CD4-positive, alpha-beta memory T cell (primary cell): ENCODE data around the gene TMPRSS11A. TPM values are rescaled to one million over a fixed set of nuclear protein-coding genes. Genes with fewer than 3 reads are reported as not detected.

ENCODE experiments used
- CTCF ChIA-PET: fragments of 350-600 bp; sonication (Branson Sonifier 250); formaldehyde crosslinking; loops from one replicate; lab custom pipeline; 2021; ENCODE audit warnings: inconsistent platforms; ENCODE audit not compliant: partially characterized antibody; lab: Charles Lee
- POLR2A ChIA-PET: fragments of 350-600 bp; sonication (Branson Sonifier 250); formaldehyde crosslinking; loops from one replicate; lab custom pipeline; 2021; ENCODE audit not compliant: partially characterized antibody; lab: Charles Lee
- DNase-seq, 5 donors: peaks; one replicate each; pipeline versions ENCODE4 v3.0.0 to v3.0.0-alpha.2; 2020 to 2022; ENCODE audit warnings: mixed read lengths in 1 of 5
- H3K27ac ChIP-seq: one replicate; pipeline ENCODE4 v1.7.0; 2013; ENCODE audit warnings: low read depth, low read length
- H3K27me3 ChIP-seq: 2 replicates; pipeline ENCODE4 v1.7.0; 2013; ENCODE audit warnings: mild to moderate bottlenecking, low read length, moderate library complexity; ENCODE audit not compliant: insufficient read depth
- H3K36me3 ChIP-seq: 2 replicates; pipeline ENCODE4 v1.7.0; 2013; ENCODE audit warnings: mild to moderate bottlenecking, low read length, moderate library complexity; ENCODE audit not compliant: insufficient read depth
- H3K4me1 ChIP-seq: 2 replicates; pipeline ENCODE4 v1.7.0; 2013; ENCODE audit warnings: mild to moderate bottlenecking, low read length, moderate library complexity; ENCODE audit not compliant: insufficient read depth
- H3K4me3 ChIP-seq, 2 donors: one replicate each; pipeline ENCODE4 v1.7.0; 2013; ENCODE audit warnings: low read length in 2 of 2, mild to moderate bottlenecking in 1 of 2
- H3K9me3 ChIP-seq, 2 donors: one replicate each; pipeline ENCODE4 v1.7.0; 2013; ENCODE audit warnings: low read length in 2 of 2, control low read depth in 1 of 2; ENCODE audit not compliant: control insufficient read depth in 1 of 2
- H3K27ac Mint-ChIP-seq, 7 donors: one replicate each; pipeline ENCODE4 v1.8.0; 2020 to 2021; ENCODE audit warnings: mixed read lengths in 7 of 7, mild to moderate bottlenecking in 6 of 7, inconsistent platforms in 3 of 7, moderate library complexity in 3 of 7
- H3K27me3 Mint-ChIP-seq, 2 donors: one replicate each; pipeline ENCODE4 v1.8.0; 2020 to 2021; ENCODE audit warnings: mixed read lengths in 2 of 2
- H3K36me3 Mint-ChIP-seq, 2 donors: one replicate each; pipeline ENCODE4 v1.8.0; 2020 to 2021; ENCODE audit warnings: mixed read lengths in 2 of 2, inconsistent platforms in 1 of 2, mild to moderate bottlenecking in 1 of 2
- H3K4me1 Mint-ChIP-seq, 4 donors: one replicate each; pipeline ENCODE4 v1.8.0; 2020 to 2021; ENCODE audit warnings: mixed read lengths in 4 of 4, mild to moderate bottlenecking in 1 of 4
- H3K4me3 Mint-ChIP-seq, 8 donors: one replicate each; pipeline ENCODE4 v1.8.0; 2020 to 2021; ENCODE audit warnings: mixed read lengths in 8 of 8, mild to moderate bottlenecking in 7 of 8, moderate library complexity in 6 of 8, inconsistent platforms in 3 of 8
- H3K9me3 Mint-ChIP-seq, 8 donors: one replicate each; pipeline ENCODE4 v1.8.0; 2020 to 2021; ENCODE audit warnings: mixed read lengths in 8 of 8, mild to moderate bottlenecking in 5 of 8, inconsistent platforms in 3 of 8, moderate library complexity in 1 of 8
- intact Hi-C: fragments of 100-400 bp; cut with micrococcal nuclease; formaldehyde crosslinking; loops from one replicate; pipeline ENCODE4 v1.15.1; 2023
- polyA plus RNA-seq, 2 donors: library from polyadenylated mRNA; unstranded; fragments of 300-500 nt; fragmentation: Illumina TruSeq; gene quantifications; one replicate each; pipeline ENCODE4 v1.2.3, GENCODE V29; 2021
- total RNA-seq, 2 experiments: library from RNA; stranded (reverse); gene quantifications; one replicate each; pipeline ENCODE4 v1.2.3, GENCODE V29; 2021

TMPRSS11A gene
- total and polyA plus RNA-seq, 4 experiments from 2014 or later: not detected

GRCh38 chr4:67933038-67933437 is 30.3 kb downstream of the TMPRSS11A start:
- no peak overlapping the region for H3K27ac Mint-ChIP-seq
- CTCF ChIA-PET: no interaction called here
- H3K4me3 Mint-ChIP-seq: no peak overlapping the region

GRCh38 chr4:67931256-67931655 is 32.0 kb downstream of the TMPRSS11A start:
- H3K27me3 ChIP-seq: no peaks in the 10 kb centered on the region
- no peak for DNase-seq
- Mint-ChIP-seq H3K27ac (no peak overlapping the region), H3K4me3 (no peak overlapping the region), H3K27me3 (peaks cover 7% of the 10 kb centered on the region in 2 donors), H3K36me3 (no peaks in the 10 kb centered on the region), H3K4me1 (no peaks in the 10 kb centered on the region), H3K9me3 (peaks cover 0 to 1% (median 0%) of the 10 kb centered on the region in 8 donors)
- CTCF ChIA-PET: no interaction called here
- POLR2A ChIA-PET: no interaction called here
- intact Hi-C loops: no loop called here
- H3K27ac ChIP-seq: no peak overlapping the region
- no peaks in the 10 kb centered on the region for H3K36me3 ChIP-seq
- H3K9me3 ChIP-seq: no peaks in the 10 kb centered on the region
- H3K4me3 ChIP-seq: no peak overlapping the region
- no peaks in the 10 kb centered on the region for H3K4me1 ChIP-seq

More at GRCh38 chr4:67933038-67933437, 30.3 kb downstream of the TMPRSS11A start:
- intact Hi-C loops: no loop called here
- Histone ChIP-seq H3K4me3 (no peak overlapping the region), H3K36me3 (no peaks in the 10 kb centered on the region), H3K27ac (no peak overlapping the region), H3K9me3 (no peaks in the 10 kb centered on the region), H3K27me3 (no peaks in the 10 kb centered on the region), H3K4me1 (no peaks in the 10 kb centered on the region)
- H3K9me3 Mint-ChIP-seq: peaks cover 0 to 1% (median 0%) of the 10 kb centered on the region in 8 donors
- H3K36me3 Mint-ChIP-seq: no peaks in the 10 kb centered on the region
- POLR2A ChIA-PET: no interaction called here
- no peaks in the 10 kb centered on the region for H3K4me1 Mint-ChIP-seq
- peaks cover 6 to 7% of the 10 kb centered on the region in 2 donors for H3K27me3 Mint-ChIP-seq
- DNase-seq: no peak

DNA sequence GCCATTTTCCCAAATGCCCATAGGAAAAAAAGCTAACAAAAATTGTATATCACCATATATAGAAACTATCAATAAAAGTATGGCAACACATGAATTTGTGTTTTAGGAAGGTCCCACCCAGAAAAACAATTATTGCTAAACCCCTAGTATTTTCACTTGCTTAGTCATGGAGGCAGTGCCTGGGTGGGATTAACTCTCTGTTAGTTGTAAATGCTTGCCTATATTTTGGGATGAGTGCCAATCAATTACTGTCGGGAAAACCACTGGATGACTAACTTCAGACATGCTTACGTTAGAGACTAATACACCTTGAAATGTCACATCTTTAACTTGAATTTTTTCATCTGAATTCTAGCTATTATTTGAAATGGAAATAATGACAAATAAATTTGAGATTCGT is 33.9 kb downstream of the TMPRSS11A start:
- Mint-ChIP-seq H3K36me3 (no peaks in the 10 kb centered on the region), H3K4me1 (no peaks in the 10 kb centered on the region), H3K27ac (no peak overlapping the region), H3K27me3 (peaks cover 4 to 8% of the 10 kb centered on the region in 2 donors), H3K4me3 (no peak overlapping the region), H3K9me3 (peaks cover 0 to 3% (median 0%) of the 10 kb centered on the region in 8 donors)
- no peaks in the 10 kb centered on the region for H3K36me3 ChIP-seq
- ChIA-PET CTCF (no interaction called here), POLR2A (no interaction called here)
- H3K27me3 ChIP-seq: no peaks in the 10 kb centered on the region
- no peaks in the 10 kb centered on the region for H3K4me1 ChIP-seq
- H3K27ac ChIP-seq: no peak overlapping the region
- DNase-seq: no peak
- no peaks in the 10 kb centered on the region for H3K9me3 ChIP-seq
- intact Hi-C loops: no loop called here
- no peak overlapping the region for H3K4me3 ChIP-seq

DNA sequence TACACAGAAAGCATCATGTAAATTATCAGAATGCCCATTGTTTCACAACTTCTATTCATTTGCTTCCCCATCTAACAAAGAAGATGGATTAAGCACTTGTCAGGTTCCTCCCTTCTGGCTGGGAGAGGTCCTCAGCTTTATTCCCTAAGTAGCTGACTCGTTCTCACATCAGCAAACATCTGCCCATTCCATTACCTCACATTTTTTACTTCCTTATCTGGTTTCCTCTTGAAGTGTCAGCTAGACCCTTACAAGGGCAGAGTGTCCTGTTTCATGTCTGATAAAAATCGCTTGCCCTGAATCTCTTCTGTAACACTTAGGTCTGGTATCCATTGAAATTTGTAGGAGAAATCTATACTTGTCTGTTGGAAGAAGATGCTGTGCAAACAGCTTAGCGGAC is 34.7 kb downstream of the TMPRSS11A start:
- no peaks in the 10 kb centered on the region for H3K4me1 ChIP-seq
- Mint-ChIP-seq H3K9me3 (peaks cover 0 to 7% (median 0%) of the 10 kb centered on the region in 8 donors), H3K36me3 (no peaks in the 10 kb centered on the region), H3K4me1 (no peaks in the 10 kb centered on the region), H3K27me3 (peaks cover 3 to 8% of the 10 kb centered on the region in 2 donors), H3K27ac (no peak overlapping the region), H3K4me3 (no peak overlapping the region)
- ChIA-PET POLR2A (no interaction called here), CTCF (no interaction called here)
- H3K4me3 ChIP-seq: no peak overlapping the region
- DNase-seq: no peak
- intact Hi-C loops: no loop called here
- no peaks in the 10 kb centered on the region for H3K27me3 ChIP-seq
- H3K9me3 ChIP-seq: no peaks in the 10 kb centered on the region
- H3K27ac ChIP-seq: no peak overlapping the region
- H3K36me3 ChIP-seq: no peaks in the 10 kb centered on the region

DNA sequence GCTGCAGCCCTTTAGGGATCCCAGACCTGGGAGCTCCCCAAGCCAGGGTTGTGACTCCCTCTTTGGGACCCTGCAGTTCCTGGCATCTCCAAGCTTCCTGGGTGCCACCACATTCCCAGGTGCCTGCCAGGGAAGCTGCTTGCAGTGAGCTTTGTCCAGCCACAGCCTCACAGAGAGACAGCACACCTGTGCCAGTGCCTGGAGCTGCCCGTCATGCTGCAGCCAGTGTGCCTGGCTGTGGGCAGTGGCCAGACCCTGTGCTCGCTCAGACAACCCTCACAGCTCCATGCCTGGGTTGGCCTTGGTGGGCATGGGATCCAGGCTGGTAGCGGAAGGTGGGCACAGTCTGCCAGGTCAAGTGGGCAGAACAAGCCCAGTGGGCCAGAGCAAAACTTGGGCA is 36.0 kb downstream of the TMPRSS11A start:
- H3K4me3 ChIP-seq: no peak overlapping the region
- POLR2A ChIA-PET: no interaction called here
- H3K36me3 Mint-ChIP-seq: no peaks in the 10 kb centered on the region
- H3K4me3 Mint-ChIP-seq: no peak overlapping the region
- DNase-seq: no peak
- no peaks in the 10 kb centered on the region for H3K9me3 ChIP-seq
- H3K4me1 Mint-ChIP-seq: no peaks in the 10 kb centered on the region
- H3K27me3 Mint-ChIP-seq: peaks cover 3 to 8% of the 10 kb centered on the region in 2 donors
- H3K36me3 ChIP-seq: no peaks in the 10 kb centered on the region
- no peak overlapping the region for H3K27ac ChIP-seq
- CTCF ChIA-PET: interaction anchor here (1.7 kb wide), 1 partner anchor 12 kb away, joined by 5 read pairs; no protein-coding TSS in a partner anchor
- H3K4me1 ChIP-seq: no peaks in the 10 kb centered on the region
- intact Hi-C loops: no loop called here
- no peak overlapping the region for H3K27ac Mint-ChIP-seq
- H3K27me3 ChIP-seq: no peaks in the 10 kb centered on the region
- peaks cover 0 to 7% (median under 1%) of the 10 kb centered on the region in 8 donors for H3K9me3 Mint-ChIP-seq

GRCh38 chr4:67926485-67926884 is 36.8 kb downstream of the TMPRSS11A start:
- ChIA-PET POLR2A (no interaction called here), CTCF (interaction anchor here (1.7 kb wide), 1 partner anchor 11 kb away, joined by 5 read pairs; no protein-coding TSS in a partner anchor)
- Histone ChIP-seq H3K36me3 (no peaks in the 10 kb centered on the region), H3K4me3 (no peak overlapping the region), H3K4me1 (no peaks in the 10 kb centered on the region), H3K27me3 (no peaks in the 10 kb centered on the region), H3K9me3 (no peaks in the 10 kb centered on the region), H3K27ac (no peak overlapping the region)
- DNase-seq: peak in 1 of 5 donors; percentile 31
- Mint-ChIP-seq H3K27me3 (peaks cover 3 to 8% of the 10 kb centered on the region in 2 donors), H3K9me3 (peaks cover 0 to 7% (median under 1%) of the 10 kb centered on the region in 8 donors), H3K4me3 (no peak overlapping the region), H3K4me1 (no peaks in the 10 kb centered on the region), H3K36me3 (no peaks in the 10 kb centered on the region), H3K27ac (no peak overlapping the region)
- intact Hi-C loops: no loop called here

DNA sequence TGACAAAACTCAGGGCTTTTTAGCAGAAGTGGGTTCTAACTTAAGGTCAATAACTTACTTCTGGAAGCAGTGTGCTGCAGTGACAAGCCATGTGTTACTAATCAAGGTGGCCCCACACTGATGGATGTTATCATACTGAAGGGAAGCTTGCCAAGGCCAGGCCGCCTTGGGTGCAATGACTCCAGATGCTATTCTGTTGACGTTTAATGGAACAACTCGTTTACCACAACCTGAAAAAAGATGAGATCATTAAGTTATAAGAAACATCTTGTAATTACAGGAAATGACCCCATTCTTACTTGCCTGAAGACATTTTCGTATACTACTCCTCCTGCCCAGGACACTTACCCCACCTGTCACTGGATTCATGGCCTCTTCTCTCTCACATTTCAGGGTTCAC is 40.6 kb downstream of the TMPRSS11A start:
- intact Hi-C loops: no loop called here
- H3K27ac Mint-ChIP-seq: no peak overlapping the region
- no peaks in the 10 kb centered on the region for H3K27me3 ChIP-seq
- CTCF ChIA-PET: no interaction called here
- H3K36me3 ChIP-seq: no peaks in the 10 kb centered on the region
- no peak overlapping the region for H3K27ac ChIP-seq
- peaks cover 0 to 7% (median under 1%) of the 10 kb centered on the region in 8 donors for H3K9me3 Mint-ChIP-seq
- H3K4me1 Mint-ChIP-seq: no peaks in the 10 kb centered on the region
- H3K4me3 Mint-ChIP-seq: no peak overlapping the region
- POLR2A ChIA-PET: no interaction called here
- H3K27me3 Mint-ChIP-seq: peaks cover 0 to 7% of the 10 kb centered on the region in 2 donors
- no peak overlapping the region for H3K4me3 ChIP-seq
- no peaks in the 10 kb centered on the region for H3K36me3 Mint-ChIP-seq
- no peaks in the 10 kb centered on the region for H3K9me3 ChIP-seq
- no peak for DNase-seq
- no peaks in the 10 kb centered on the region for H3K4me1 ChIP-seq
